ENCODE results near the gene TNIK.

TNIK gene

GRCh38 chr3:171459942-171460724 lies at the start of gene TNIK:
Gene TNIK (minus strand): TSS chr3:171460405. CDS start chr3:171460063, 342 bp downstream.
- DNase-seq, result peak; percentile 70

DNA sequence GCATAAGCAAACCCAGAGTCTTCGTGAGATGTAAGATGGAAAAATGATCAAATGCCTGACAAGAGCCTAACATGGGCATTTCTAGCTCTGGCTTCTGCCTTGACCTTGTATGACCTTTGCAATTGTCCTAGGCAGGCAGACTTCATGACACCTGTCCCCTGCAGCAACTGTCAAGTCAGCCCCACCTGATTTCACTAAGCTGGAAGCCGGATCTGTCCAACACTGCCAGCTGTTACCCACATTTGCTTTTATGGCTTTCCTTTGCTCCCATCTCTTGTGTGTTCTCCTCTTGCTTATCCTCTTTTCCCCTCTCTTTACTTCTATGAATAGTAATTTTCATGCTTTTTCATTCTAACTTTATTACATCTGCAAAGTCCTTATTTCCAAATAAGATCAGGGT lies 48.5 kb upstream of the TNIK start:
- DNase-seq, result no peak

- DNase-seq, result no peak
These were observed 48.0 kb upstream of the TNIK start for GRCh38 chr3:171508206-171508605.

GRCh38 chr3:171506743-171507319 lies 46.6 kb upstream of the TNIK start:
- DNase-seq, result no peak

DNA sequence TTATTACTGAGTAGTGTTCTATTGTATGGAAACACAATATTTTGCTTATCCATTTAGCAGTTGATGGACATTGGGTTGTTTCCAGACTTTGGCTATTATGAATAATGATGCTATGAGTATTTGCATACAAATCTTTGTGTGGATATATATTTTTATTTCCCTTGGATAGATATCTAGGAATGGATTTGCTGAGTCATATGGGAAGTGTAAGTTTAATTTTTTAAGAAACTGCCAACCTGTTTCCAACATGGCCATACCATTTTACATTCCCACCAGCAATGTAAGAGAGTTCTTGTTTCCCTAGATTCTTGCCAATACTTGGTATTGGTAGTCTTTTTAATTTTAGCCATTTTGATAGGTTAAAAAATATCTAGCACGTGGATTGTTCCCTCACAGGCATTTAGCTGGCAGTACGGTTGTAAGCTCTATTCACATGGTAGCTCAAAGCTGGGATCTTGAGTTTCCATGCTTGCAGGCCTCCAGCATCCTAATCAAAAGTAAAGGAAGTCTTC lies 45.7 kb upstream of the TNIK start:
- no peak for DNase-seq

GRCh38 chr3:171504376-171504775 lies 44.2 kb upstream of the TNIK start:
- DNase-seq, result no peak

DNA sequence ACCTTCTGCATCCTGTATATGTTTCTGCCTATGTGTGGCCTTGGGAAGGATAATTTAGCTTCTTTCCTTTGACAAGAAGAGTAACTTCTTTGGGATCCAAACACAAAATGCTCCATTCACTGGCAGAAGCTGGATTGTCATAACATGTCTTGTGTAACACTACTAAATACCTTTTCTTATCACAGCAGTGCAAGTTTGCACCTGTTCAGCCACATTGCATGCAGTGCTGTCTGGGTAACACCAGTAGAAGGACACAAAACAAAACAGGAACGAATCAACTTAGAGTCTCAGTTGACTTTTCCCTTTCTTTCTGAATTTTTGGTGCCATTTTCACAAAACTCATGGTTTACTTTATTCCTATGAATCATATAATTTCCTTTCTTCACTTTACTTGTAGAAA lies 43.6 kb upstream of the TNIK start:
- DNase-seq, result no peak

DNA sequence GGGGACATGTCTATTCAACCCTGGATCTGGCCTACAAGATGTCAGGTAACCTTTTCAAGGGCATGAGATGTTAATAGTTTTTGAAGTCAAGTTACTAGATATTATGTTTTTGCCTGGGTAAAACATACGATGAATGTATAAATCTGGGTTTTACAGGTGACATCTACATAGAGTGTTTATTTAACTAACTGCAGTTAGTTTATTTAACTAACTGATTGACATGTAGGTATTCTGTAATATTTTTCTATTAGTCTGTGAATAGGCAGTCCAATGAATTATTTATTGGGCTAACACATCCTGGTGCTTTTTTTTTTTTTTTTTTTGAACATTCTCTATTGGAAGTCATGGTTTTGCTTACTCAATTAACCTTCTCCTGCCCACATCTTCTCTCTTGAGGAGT lies 38.7 kb upstream of the TNIK start:
- DNase-seq, result no peak

DNA sequence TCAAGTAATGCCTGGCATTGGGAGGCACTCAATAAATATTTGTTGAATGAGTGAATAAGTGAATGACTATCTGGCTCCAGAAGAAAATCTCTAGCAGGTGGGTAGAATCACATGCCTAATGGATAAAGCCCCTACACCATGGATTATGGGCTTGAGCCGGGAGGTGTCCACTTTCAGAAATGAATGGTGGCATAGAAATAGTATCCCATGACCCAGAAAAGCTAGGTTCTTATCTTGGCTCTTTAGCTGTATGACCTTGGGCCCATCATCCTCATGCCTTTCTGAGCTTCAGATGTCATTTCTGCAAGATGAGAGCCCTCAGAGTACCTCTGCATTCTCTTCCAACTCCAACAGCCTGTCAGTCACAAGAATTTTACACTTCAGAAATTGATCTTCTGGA lies 37.3 kb upstream of the TNIK start:
- DNase-seq, result no peak

DNA sequence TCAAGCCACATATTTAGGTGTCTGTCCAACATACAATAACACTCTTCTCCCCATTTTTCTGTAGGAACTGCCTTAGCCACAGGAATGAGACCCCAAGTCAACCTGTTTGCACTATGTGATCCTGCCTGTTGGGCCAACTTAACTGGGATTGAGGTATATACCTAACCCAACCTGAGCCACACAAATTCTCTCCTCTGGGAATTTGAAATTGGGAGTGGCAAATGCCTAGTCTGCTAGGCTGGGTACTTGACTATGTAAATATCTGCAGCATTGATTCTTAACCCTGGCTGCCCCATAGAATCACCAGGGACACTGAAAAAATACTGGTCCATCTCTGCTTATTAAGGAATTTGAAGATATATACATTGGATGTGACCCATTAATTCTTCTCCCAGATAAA lies 35.2 kb upstream of the TNIK start:
- DNase-seq, result no peak

- DNase-seq, result no peak
These were observed 34.4 kb upstream of the TNIK start for GRCh38 chr3:171494457-171495109.

- DNase-seq, result no peak
These were observed 31.2 kb upstream of the TNIK start for GRCh38 chr3:171491361-171491760.

DNA sequence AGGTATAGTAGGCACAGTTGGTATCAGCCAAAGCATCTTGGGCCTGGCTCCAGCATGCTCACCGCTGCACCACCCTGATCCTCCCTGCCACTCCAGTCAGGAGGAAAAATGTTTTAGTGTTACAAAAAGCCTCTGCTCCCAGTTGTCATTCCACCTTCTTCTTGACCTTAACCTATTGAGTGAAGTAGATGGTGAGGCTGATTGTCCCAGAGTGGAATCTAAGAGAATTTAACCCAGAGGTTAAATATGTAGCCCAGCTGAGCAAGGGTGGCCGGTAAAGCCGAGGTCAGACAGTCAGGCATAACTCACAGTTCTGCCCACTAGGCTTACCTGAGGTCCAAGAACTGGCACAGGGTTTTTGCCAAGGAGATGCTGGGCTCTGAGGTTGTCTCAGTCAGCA lies 30.7 kb upstream of the TNIK start:
- DNase-seq, result no peak

- DNase-seq, result no peak
These were observed 29.1 kb upstream of the TNIK start for GRCh38 chr3:171489348-171489747.

- no peak for DNase-seq
These were observed 28.3 kb upstream of the TNIK start for GRCh38 chr3:171488479-171488878.

- DNase-seq, result no peak
These were observed 27.2 kb upstream of the TNIK start for GRCh38 chr3:171487382-171487781.

- no peak for DNase-seq
These were observed 25.1 kb upstream of the TNIK start for GRCh38 chr3:171485338-171485737.

DNA sequence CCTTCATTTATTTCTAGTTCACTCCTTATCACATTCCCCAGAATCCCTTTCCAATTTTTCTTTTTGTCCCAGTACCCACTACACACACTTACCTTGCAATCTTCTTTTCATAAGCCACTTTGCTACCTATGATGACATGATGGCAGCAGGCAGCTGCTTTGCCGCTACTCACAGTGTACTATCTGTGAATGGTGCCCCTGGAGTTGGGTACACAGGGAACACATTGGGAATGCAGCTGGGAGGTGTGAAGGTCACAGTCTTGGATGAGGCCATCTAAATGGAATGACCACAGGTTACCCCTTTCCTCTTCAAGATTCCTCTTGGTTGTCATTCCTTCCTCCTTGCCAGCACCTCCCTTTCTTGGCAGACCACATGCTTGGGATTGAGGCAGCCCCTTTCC lies 20.8 kb upstream of the TNIK start:
- DNase-seq, result no peak

GRCh38 chr3:171480526-171480925 lies 20.3 kb upstream of the TNIK start:
- no peak for DNase-seq

DNA sequence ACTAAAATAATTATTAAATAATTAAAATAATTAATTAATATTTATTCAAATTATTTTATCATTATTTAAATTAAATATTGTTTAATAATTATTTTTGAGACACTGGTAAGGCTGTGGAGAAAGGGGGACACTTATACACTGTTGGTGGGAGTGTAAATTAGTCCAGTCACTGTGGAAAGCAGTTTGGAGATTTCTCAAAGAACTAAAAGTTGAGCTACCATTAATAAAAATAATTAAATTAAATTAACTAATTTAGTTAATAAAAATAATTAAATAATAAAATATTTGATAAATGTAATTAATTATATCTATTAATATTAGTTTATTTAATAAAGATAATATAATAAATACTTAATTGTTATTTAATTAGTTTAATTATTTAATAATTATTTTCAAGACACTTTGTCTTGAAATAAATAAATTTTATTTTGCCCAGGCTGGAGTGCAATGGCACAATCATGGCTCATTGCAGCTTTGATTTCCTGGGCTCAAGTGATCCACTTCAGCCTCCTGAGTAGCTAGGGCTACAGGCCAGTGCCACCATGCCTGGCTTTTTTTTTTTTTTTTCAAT lies 16.4 kb upstream of the TNIK start:
- no peak for DNase-seq

DNA sequence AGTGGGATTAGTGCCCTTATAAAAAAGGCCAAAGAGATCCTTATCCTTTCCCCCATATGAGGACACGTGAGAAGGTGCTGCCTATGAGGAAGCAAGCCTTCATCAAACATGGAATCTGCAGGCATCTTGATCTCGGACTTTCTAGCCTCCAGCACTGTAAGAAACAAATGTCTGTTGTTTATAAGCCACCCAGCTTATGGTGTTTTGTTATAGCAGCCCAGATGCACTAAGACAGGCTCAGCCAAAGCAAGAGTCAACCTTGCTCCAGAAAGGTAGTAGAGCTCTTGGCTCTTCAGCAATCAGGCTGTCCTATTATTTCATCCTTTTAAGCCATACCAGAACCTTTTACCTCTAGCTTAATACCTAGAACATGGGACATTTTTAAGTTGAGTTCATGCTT lies 12.3 kb upstream of the TNIK start:
- no peak for DNase-seq

DNA sequence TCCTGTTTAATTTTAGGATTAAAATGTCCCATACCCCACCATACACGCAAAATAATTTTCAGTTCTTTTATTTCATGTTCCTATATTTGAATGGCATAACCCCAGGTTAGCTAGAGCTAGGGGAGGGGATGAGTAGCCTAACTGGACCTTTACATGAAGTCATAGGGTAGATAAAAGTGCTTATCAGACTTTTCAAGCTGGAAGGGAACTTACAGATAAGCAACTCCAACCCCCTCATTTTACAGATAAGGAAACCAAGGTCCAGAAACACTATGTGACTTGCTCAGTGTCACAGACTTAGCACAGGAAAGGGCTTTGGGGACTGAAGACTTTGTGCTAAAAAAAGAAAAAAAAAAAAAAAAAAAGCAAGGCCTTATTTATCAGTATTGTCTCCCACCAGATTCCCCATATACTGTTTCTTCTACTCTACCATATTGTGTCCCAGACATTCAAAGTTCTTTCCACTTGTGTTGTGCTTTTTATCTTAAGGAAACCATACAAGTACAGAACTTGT lies 10.6 kb upstream of the TNIK start:
- no peak for DNase-seq

- no peak for DNase-seq
These were observed 9.2 kb upstream of the TNIK start for GRCh38 chr3:171469376-171469775.
